GM19023 (cell line): ENCODE measurements around the gene TECPR2.

ENCODE experiments used
- ATAC-seq: cut with Tn5 transposase; IDR thresholded peaks from one replicate; pipeline ENCODE4 v1.9.1; 2021; ENCODE audit warnings: mild to moderate bottlenecking, moderate library complexity; ENCODE audit not compliant: unreplicated experiment

The TECPR2 gene

GRCh38 chr14:102374264-102374663 lies 11.5 kb downstream of the TECPR2 start:
- ATAC-seq: no peak

- no peak for ATAC-seq
These were observed 12.4 kb downstream of the TECPR2 start for GRCh38 chr14:102375119-102375518.

GRCh38 chr14:102377696-102378095 lies 15.0 kb downstream of the TECPR2 start:
- ATAC-seq: no peak

- ATAC-seq: no peak
These were observed 16.1 kb downstream of the TECPR2 start for GRCh38 chr14:102378830-102379229.

- no peak for ATAC-seq
These were observed 24.3 kb downstream of the TECPR2 start for GRCh38 chr14:102387086-102387485.

- no peak for ATAC-seq
These were observed 26.5 kb downstream of the TECPR2 start for GRCh38 chr14:102389246-102389645.

GRCh38 chr14:102390064-102390855 lies 27.5 kb downstream of the TECPR2 start:
- no peak for ATAC-seq

- ATAC-seq: no peak
These were observed 29.8 kb downstream of the TECPR2 start for GRCh38 chr14:102392506-102392905.

GRCh38 chr14:102394717-102395375 lies 32.1 kb downstream of the TECPR2 start:
- no peak for ATAC-seq

- no peak for ATAC-seq
These were observed 33.8 kb downstream of the TECPR2 start for GRCh38 chr14:102396521-102396920.

GRCh38 chr14:102403028-102403427 lies 40.3 kb downstream of the TECPR2 start:
- ATAC-seq: no peak

- no peak for ATAC-seq
These were observed 44.5 kb downstream of the TECPR2 start for GRCh38 chr14:102407258-102407657.

- ATAC-seq: no peak
These were observed 46.0 kb downstream of the TECPR2 start for GRCh38 chr14:102408724-102409123.

GRCh38 chr14:102415671-102416070 lies 52.9 kb downstream of the TECPR2 start:
- ATAC-seq: no peak

- no peak for ATAC-seq
These were observed 54.3 kb downstream of the TECPR2 start for GRCh38 chr14:102417001-102417431.

- ATAC-seq: no peak
These were observed 54.9 kb downstream of the TECPR2 start for GRCh38 chr14:102417646-102418045.

GRCh38 chr14:102418169-102418852 lies 55.6 kb downstream of the TECPR2 start:
- ATAC-seq: no peak

- no peak for ATAC-seq
These were observed 56.1 kb downstream of the TECPR2 start for GRCh38 chr14:102418853-102419240.

- ATAC-seq: no peak
These were observed 56.5 kb downstream of the TECPR2 start for GRCh38 chr14:102419276-102419675.

GRCh38 chr14:102419716-102420115 lies 57.0 kb downstream of the TECPR2 start:
- ATAC-seq: no peak

- ATAC-seq: no peak
These were observed 58.8 kb downstream of the TECPR2 start for GRCh38 chr14:102421411-102422057.
